Motor neuron (in vitro differentiated cells): ENCODE results near the gene AP3M1. TPM values are rescaled to one million over a fixed set of nuclear protein-coding genes. Genes with fewer than 3 reads are reported as not detected.

Experiments used
- ATAC-seq, 8 experiments: fragments of 200-7000 bp; cut with Tn5 transposase; replicated peaks in 6 of 8; 2 replicates each; pipeline ENCODE4 v1.8.0; 2021; ENCODE audit warnings: mild to moderate bottlenecking in 8 of 8, moderate library complexity in 8 of 8
- H3K27ac ChIP-seq, 2 donors: fragments of 250-450 bp; sonication (Bioruptor Pico); 2 replicates each; pipeline ENCODE4 v1.9.0; 2021; ENCODE audit warnings: antibody characterized with exemption in 2 of 2, mild to moderate bottlenecking in 2 of 2, moderate library complexity in 1 of 2
- H3K4me1 ChIP-seq, 2 donors: fragments of 250-450 bp; sonication (Bioruptor Pico); replicated peaks in 1 of 2; 2 replicates each; pipeline ENCODE4 v1.6.1; 2021; ENCODE audit warnings: antibody characterized with exemption in 2 of 2, mild to moderate bottlenecking in 2 of 2, moderate library complexity in 1 of 2
- H3K4me3 ChIP-seq, 5 donors: fragments of 250-450 bp; sonication (Bioruptor Pico); 2 replicates each; pipeline ENCODE4 v1.9.0; 2021; ENCODE audit warnings: antibody characterized with exemption in 5 of 5, mild to moderate bottlenecking in 5 of 5, moderate library complexity in 4 of 5
- WGBS, 10 experiments: fragments of 450-650 bp; shearing (Covaris generic); methylation state at CpG; one replicate each; pipeline ENCODE4 v1.0.0; 2022; 5-methylcytosine and 5-hydroxymethylcytosine counted together
- in situ Hi-C, 9 experiments: fragments of 400-800 bp; cut with MboI; loops; one replicate each; pipeline ENCODE4 v1.15.0; 2021; ENCODE audit warnings: low sequenced_read_pairs in 9 of 9, low pct_unique_long_range_greater_than_20kb in 2 of 9; ENCODE audit not compliant: unreplicated experiment in 9 of 9
- total RNA-seq, 8 experiments: library from RNA; unstranded; fragments of 300-600 nt; gene quantifications; 2 replicates each; pipeline versions ENCODE4 v1.2.3 to v1.2.4, GENCODE V29; 2022

Gene AP3M1
- total RNA-seq, 8 experiments from 2014 or later, result 37.0 to 51.2 (median 42.6) TPM

- Histone ChIP-seq H3K4me3 (no peak overlapping the region), H3K4me1 (no peaks in the 10 kb centered on the region), H3K27ac (no peak overlapping the region)
- in situ Hi-C loops, result no loop called here
- WGBS, 10 experiments, result 71 to 100% (median 100%) methylated on average over 1 of the region's 1 CpG; no CpG with 5 or more reads in 2 of the 10 experiments
- ATAC-seq, result no peak
Observed at GRCh38 chr10:74121368-74121767, 29.3 kb downstream of the AP3M1 start.

GRCh38 chr10:74120911-74121310 is 29.7 kb downstream of the AP3M1 start:
- ATAC-seq, result no peak
- in situ Hi-C loops, result no loop called here
- 0 to 100% (median 90%) methylated on average over 1 of the region's 1 CpG; no CpG with 5 or more reads in 6 of the 10 experiments for WGBS, 10 experiments

GRCh38 chr10:74118804-74119203 is 31.8 kb downstream of the AP3M1 start:
- Histone ChIP-seq H3K4me1 (no peaks in the 10 kb centered on the region), H3K27ac (no peak overlapping the region), H3K4me3 (no peak overlapping the region)
- in situ Hi-C loops, result no loop called here
- WGBS, 10 experiments, result 0 to 100% (median 60%) methylated on average over 1 to 2 of the region's 3 CpGs; no CpG with 5 or more reads in 5 of the 10 experiments
- peak in 3 of 8 experiments; percentile 75 to 98 (median 97) for ATAC-seq

More at GRCh38 chr10:74120911-74121310, 29.7 kb downstream of the AP3M1 start:
- Histone ChIP-seq H3K4me3 (no peak overlapping the region), H3K27ac (no peak overlapping the region), H3K4me1 (no peaks in the 10 kb centered on the region)

GRCh38 chr10:74117738-74118137 is 32.9 kb downstream of the AP3M1 start:
- H3K4me3 ChIP-seq, result no peak overlapping the region
- no peak for ATAC-seq
- no peak overlapping the region for H3K27ac ChIP-seq
- WGBS, 10 experiments, result 94 to 100% (median 100%) methylated on average over 1 to 4 of the region's 4 CpGs; no CpG with 5 or more reads in 5 of the 10 experiments
- in situ Hi-C loops, result no loop called here
- no peaks in the 10 kb centered on the region for H3K4me1 ChIP-seq

- ATAC-seq, result peak in 1 of 8 experiments; percentile 23
- Histone ChIP-seq H3K27ac (no peak overlapping the region), H3K4me3 (no peak overlapping the region), H3K4me1 (no peaks in the 10 kb centered on the region)
- WGBS, 10 experiments, result 53 to 100% (median 86%) methylated on average over 1 to 8 of the region's 12 CpGs; no CpG with 5 or more reads in 1 of the 10 experiments
- in situ Hi-C loops, result no loop called here
Observed at GRCh38 chr10:74114041-74114448, 36.6 kb downstream of the AP3M1 start.

- in situ Hi-C loops, result no loop called here
- no peak overlapping the region for H3K27ac ChIP-seq
- no peak overlapping the region for H3K4me3 ChIP-seq
- WGBS, 10 experiments, result 0 to 100% (median 75%) methylated on average over 1 of the region's 1 CpG; no CpG with 5 or more reads in 1 of the 10 experiments
- ATAC-seq, result peak in 1 of 8 experiments; percentile 8
- H3K4me1 ChIP-seq, result no peaks in the 10 kb centered on the region
Observed at GRCh38 chr10:74113546-74113945, 37.1 kb downstream of the AP3M1 start.

- H3K4me3 ChIP-seq, result no peak overlapping the region
- ATAC-seq, result no peak
- H3K27ac ChIP-seq, result no peak overlapping the region
- in situ Hi-C loops, result no loop called here
- no peaks in the 10 kb centered on the region for H3K4me1 ChIP-seq
- WGBS, 10 experiments, result 50 to 100% (median 90%) methylated on average over 1 to 7 of the region's 14 CpGs; no CpG with 5 or more reads in 5 of the 10 experiments
Observed at GRCh38 chr10:74111799-74112198, 38.8 kb downstream of the AP3M1 start.

GRCh38 chr10:74110120-74110519 is 40.5 kb downstream of the AP3M1 start:
- Histone ChIP-seq H3K27ac (no peak overlapping the region), H3K4me3 (no peak overlapping the region), H3K4me1 (no peaks in the 10 kb centered on the region)
- peak in 3 of 8 experiments; percentile 46 to 85 (median 57) for ATAC-seq
- in situ Hi-C loops, result no loop called here
- 44 to 83% (median 67%) methylated on average over 1 of the region's 1 CpG; no CpG with 5 or more reads in 7 of the 10 experiments for WGBS, 10 experiments

GRCh38 chr10:74109452-74109851 is 41.2 kb downstream of the AP3M1 start:
- Histone ChIP-seq H3K4me1 (no peaks in the 10 kb centered on the region), H3K4me3 (no peak overlapping the region), H3K27ac (no peak overlapping the region)
- ATAC-seq, result no peak
- in situ Hi-C loops, result no loop called here

- Histone ChIP-seq H3K4me1 (no peaks in the 10 kb centered on the region), H3K4me3 (no peak overlapping the region), H3K27ac (no peak overlapping the region)
- in situ Hi-C loops, result no loop called here
- 80 to 100% (median 96%) methylated on average over 1 to 4 of the region's 4 CpGs; no CpG with 5 or more reads in 1 of the 10 experiments for WGBS, 10 experiments
- no peak for ATAC-seq
Observed at GRCh38 chr10:74107391-74107790, 43.2 kb downstream of the AP3M1 start.

GRCh38 chr10:74104996-74105395 is 45.6 kb downstream of the AP3M1 start:
- 82 to 94% (median 86%) methylated on average over 1 to 7 of the region's 8 CpGs; no CpG with 5 or more reads in 5 of the 10 experiments for WGBS, 10 experiments
- ATAC-seq, result no peak
- in situ Hi-C loops, result no loop called here
- Histone ChIP-seq H3K27ac (no peak overlapping the region), H3K4me1 (no peaks in the 10 kb centered on the region), H3K4me3 (no peak overlapping the region)

- Histone ChIP-seq H3K4me3 (no peak overlapping the region), H3K27ac (no peak overlapping the region), H3K4me1 (no peaks in the 10 kb centered on the region)
- no peak for ATAC-seq
- in situ Hi-C loops, result no loop called here
- 0 to 100% (median 90%) methylated on average over 1 to 5 of the region's 5 CpGs; no CpG with 5 or more reads in 3 of the 10 experiments for WGBS, 10 experiments
Observed at GRCh38 chr10:74104480-74104879, 46.1 kb downstream of the AP3M1 start.

GRCh38 chr10:74103560-74104258 is 46.9 kb downstream of the AP3M1 start:
- Histone ChIP-seq H3K4me1 (no peaks in the 10 kb centered on the region), H3K4me3 (no peak overlapping the region), H3K27ac (no peak overlapping the region)
- WGBS, 10 experiments, result 73 to 100% (median 89%) methylated on average over 1 to 10 of the region's 11 CpGs; no CpG with 5 or more reads in 1 of the 10 experiments
- peak in 3 of 8 experiments; percentile 25 to 49 (median 45) for ATAC-seq
- in situ Hi-C loops, result no loop called here

GRCh38 chr10:74099836-74100235 is 50.8 kb downstream of the AP3M1 start:
- no peaks in the 10 kb centered on the region for H3K4me1 ChIP-seq
- in situ Hi-C loops, result loop anchor here in 5 of 9 experiments (25.0 kb wide), 1 partner anchor 213 kb away; no protein-coding TSS in a partner anchor
- no peak overlapping the region for H3K27ac ChIP-seq
- 79 to 100% (median 97%) methylated on average over 1 to 3 of the region's 3 CpGs for WGBS, 10 experiments
- H3K4me3 ChIP-seq, result no peak overlapping the region
- no peak for ATAC-seq
